A549 (cell line): ENCODE data around the gene NXN. TPM values are rescaled to one million over a fixed set of nuclear protein-coding genes. Genes with fewer than 3 reads are reported as not detected.

Experiments
- ATAC-seq, 2 experiments: fragments of 200-7000 bp in 1 of 2; fragments of >200 bp in 1 of 2; cut with Nextera tagmentation in 1 of 2; cut with Tn5 transposase in 1 of 2; 3 replicates each; pipeline versions ENCODE4 v1.8.0 to v1.9.1; 2018 to 2020; ENCODE audit warnings: mild to moderate bottlenecking in 1 of 2, moderate library complexity in 1 of 2
- CTCF ChIA-PET: fragments of 300-600 bp; sonication (Branson Sonifier 250); formaldehyde crosslinking; extraction: SDS; loops from one replicate; lab custom pipeline; 2021; ENCODE audit warnings: antibody characterized with exemption, inconsistent platforms; lab: Yijun Ruan, JAX
- POLR2A ChIA-PET: fragments of 350-600 bp; formaldehyde crosslinking; extraction: SDS; loops from one replicate; lab custom pipeline; 2021; ENCODE audit warnings: antibody characterized with exemption, inconsistent platforms; lab: Yijun Ruan, JAX
- DNase-seq, 2 experiments: peaks; one replicate each; pipeline versions ENCODE4 v3.0.0 to v3.0.0-alpha.2; 2011 to 2016; ENCODE audit warnings: low read depth in 1 of 2, low spot score in 1 of 2
- FAIRE-seq: peaks from 2 replicates; lab custom pipeline; 2011; peaks lifted over from hg19 to GRCh38; lab: Jason Lieb, UNC
- H3K27ac ChIP-seq, 2 experiments: fragments of >200 bp; sonication (Bioruptor Twin); formaldehyde crosslinking; 3 replicates each; pipeline ENCODE4 v1.5.1; 2016 to 2017
- H3K4me1 ChIP-seq: fragments of >200 bp; sonication (Bioruptor Twin); formaldehyde crosslinking; 3 replicates; pipeline ENCODE4 v1.6.1; 2016
- H3K4me2 ChIP-seq: fragments of >200 bp; sonication (Bioruptor Twin); formaldehyde crosslinking; 3 replicates; pipeline ENCODE4 v1.6.1; 2016
- H3K4me3 ChIP-seq: fragments of >200 bp; sonication (Bioruptor Twin); formaldehyde crosslinking; 3 replicates; pipeline ENCODE4 v1.5.1; 2016
- H3K9me3 ChIP-seq: fragments of >200 bp; sonication (Bioruptor Twin); formaldehyde crosslinking; 3 replicates; pipeline ENCODE4 v1.6.1; 2016
- CEBPB ChIP-seq, 2 experiments: fragments of >200 bp in 1 of 2; sonication (Bioruptor Twin) in 1 of 2; formaldehyde crosslinking in 1 of 2; IDR thresholded peaks; 2 replicates each; pipeline ENCODE4 v1.6.1; 2012 to 2016
- CHD2 ChIP-seq: fragments of 150-350 bp; IDR thresholded peaks from 2 replicates; pipeline ENCODE4 v1.6.1; 2014; ENCODE audit warnings: low read length; ENCODE audit not compliant: partially characterized antibody
- FOSL2 ChIP-seq, 2 experiments: fragments of 450-650 bp in 1 of 2; fragments of >200 bp in 1 of 2; sonication (Bioruptor Twin) in 1 of 2; formaldehyde crosslinking; IDR thresholded peaks; 2 replicates each; pipeline versions ENCODE4 v1.5.0 to v1.6.1; 2016 to 2020; ENCODE audit warnings: mild to moderate bottlenecking in 1 of 2, moderate library complexity in 1 of 2
- FOXS1 ChIP-seq: fragments of 250-450 bp; sonication (Bioruptor Pico); IDR thresholded peaks from 2 replicates; pipeline ENCODE4 v1.5.0; 2020; ENCODE audit warnings: mild to moderate bottlenecking, moderate library complexity
- GATA3 ChIP-seq: IDR thresholded peaks from 2 replicates; pipeline ENCODE4 v1.6.1; 2012; ENCODE audit warnings: borderline replicate concordance
- HMGXB4 ChIP-seq: fragments of 250-450 bp; sonication (Bioruptor Pico); IDR thresholded peaks from 2 replicates; pipeline ENCODE4 v1.5.0; 2021; ENCODE audit warnings: mild to moderate bottlenecking, moderate library complexity, borderline replicate concordance
- HOXA7 ChIP-seq: fragments of 250-450 bp; sonication (Bioruptor Pico); IDR thresholded peaks from 2 replicates; pipeline ENCODE4 v1.5.0; 2020; ENCODE audit warnings: mild to moderate bottlenecking, moderate library complexity
- KDM1A ChIP-seq: fragments of 200-600 bp; sonication (generic); IDR thresholded peaks from 2 replicates; pipeline ENCODE4 v1.6.1; 2016; ENCODE audit warnings: low read depth, mild to moderate bottlenecking
- KDM5A ChIP-seq: fragments of 200-600 bp; sonication (generic); IDR thresholded peaks from 2 replicates; pipeline ENCODE4 v1.6.1; 2016; ENCODE audit warnings: antibody characterized with exemption, mild to moderate bottlenecking
- MAZ ChIP-seq: fragments of 150-350 bp; IDR thresholded peaks from 2 replicates; pipeline ENCODE4 v1.6.1; 2014; ENCODE audit warnings: antibody characterized with exemption, low read depth, low read length, borderline replicate concordance
- MYC ChIP-seq: IDR thresholded peaks from 2 replicates; pipeline ENCODE4 v1.6.1; 2012; ENCODE audit warnings: mild to moderate bottlenecking, inconsistent platforms, low read length, improper control_type of control experiment, borderline replicate concordance
- NR3C1 ChIP-seq: fragments of >200 bp; sonication (Bioruptor Twin); formaldehyde crosslinking; IDR thresholded peaks from 3 replicates; pipeline ENCODE4 v1.6.1; 2017
- RCOR1 ChIP-seq: fragments of 150-350 bp; IDR thresholded peaks from 2 replicates; pipeline ENCODE4 v1.6.1; 2014; ENCODE audit warnings: antibody characterized with exemption, low read length, low read depth
- RNF2 ChIP-seq: fragments of 200-600 bp; sonication (generic); IDR thresholded peaks from 2 replicates; pipeline ENCODE4 v1.6.1; 2016; ENCODE audit warnings: low read depth, mild to moderate bottlenecking, antibody characterized with exemption, moderate library complexity, borderline replicate concordance
- ZFP36 ChIP-seq: fragments of 450-650 bp; IDR thresholded peaks from 2 replicates; pipeline ENCODE4 v1.6.1; 2014; ENCODE audit warnings: borderline replicate concordance; ENCODE audit not compliant: partially characterized antibody
- WGBS: methylation state at CpG from one replicate; pipeline ENCODE4 v1.1.6; 2017; ENCODE audit errors: missing lambda C conversion rate; 5-methylcytosine and 5-hydroxymethylcytosine counted together
- polyA plus RNA-seq, 4 experiments: library from polyadenylated mRNA; depleted of rRNA in 3 of 4; stranded (reverse); fragments of >200 nt; fragmentation: RNase III in 1 of 4; extraction: RNeasy Plus Mini Kit Qiagen cat#74134 plus additional on column Dnase treatment in 1 of 4; gene quantifications; 2 replicates in 3 of 4; 3 replicates in 1 of 4; pipeline ENCODE4 v1.2.3, GENCODE V29; 2011 to 2017
- TF ChIP-seq, protein P1 (sequence below): fragments of 200-600 bp; sonication (generic); IDR thresholded peaks from 2 replicates; pipeline ENCODE4 v1.6.1; 2016; ENCODE audit warnings: antibody characterized with exemption, mild to moderate bottlenecking, moderate library complexity
- TF ChIP-seq, protein P2 (sequence below): fragments of >200 bp; sonication (Bioruptor Twin); formaldehyde crosslinking; IDR thresholded peaks from 2 replicates; pipeline ENCODE4 v1.6.1; 2016
- TF ChIP-seq, protein P3 (sequence below): fragments of >200 bp; sonication (Bioruptor Twin); formaldehyde crosslinking; IDR thresholded peaks from 3 replicates; pipeline ENCODE4 v1.5.1; 2016
- TF ChIP-seq, protein P4 (sequence below): fragments of 450-650 bp; IDR thresholded peaks from 2 replicates; pipeline ENCODE4 v1.6.1; 2014; ENCODE audit warnings: antibody characterized with exemption

Gene NXN
- polyA plus RNA-seq, 2 of the 4 experiments (the other 2 are of a cell fraction): 24.6 to 31.1 TPM

DNA sequence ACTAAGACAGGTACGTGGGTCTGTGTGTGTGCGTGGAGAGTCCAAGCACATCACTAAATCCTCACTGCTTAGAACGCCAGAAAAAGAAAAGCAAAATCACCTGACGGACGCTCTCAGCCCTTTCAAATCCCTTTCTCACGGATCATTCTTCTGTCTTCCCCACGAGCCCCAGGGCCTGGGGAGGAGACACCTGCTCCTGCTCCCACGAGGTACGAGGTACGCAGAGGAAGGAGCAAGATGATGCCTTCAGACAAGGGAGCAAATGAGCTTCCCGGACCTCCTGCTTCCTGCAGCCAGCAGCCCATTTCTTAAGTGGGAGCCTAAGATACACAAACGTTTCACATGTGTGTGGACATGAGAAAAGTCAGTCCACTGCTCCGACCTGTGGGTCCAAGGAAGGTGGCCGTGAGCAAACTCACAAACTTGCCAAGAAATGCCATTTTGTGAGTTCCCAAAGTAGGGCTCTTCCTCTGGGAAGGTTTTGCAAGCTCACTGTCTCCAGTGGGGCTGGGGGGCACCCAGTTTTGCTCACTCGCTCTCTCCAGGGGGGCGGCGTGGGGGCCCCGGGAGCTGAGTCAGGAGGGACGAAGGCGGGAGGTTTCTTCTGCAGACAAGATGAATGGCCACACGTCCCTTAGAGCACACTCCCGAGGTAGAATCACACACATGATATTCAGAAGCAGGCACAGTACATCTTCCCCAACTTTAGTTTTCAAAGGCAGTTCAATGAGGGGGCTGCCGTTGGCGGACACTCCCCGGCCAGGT, 129.3 kb downstream of the NXN start:
- ATAC-seq: no peak
- ChIA-PET CTCF (interaction anchor here (0.6 to 2.8 kb wide), 8 partner anchors 9 to 150 kb away, joined by 3 to 7 read pairs (median 4); partner anchors contain the start of gene TIMM22), POLR2A (no interaction called here)
- TF ChIP-seq RNF2 (no peak), MAZ (no peak), NR3C1 (no peak)
- TF ChIP-seq, all 56 proteins: peak for 0
- Histone ChIP-seq H3K9me3 (no peaks in the 10 kb centered on the region), H3K27ac (no peak overlapping the region), H3K4me2 (no peak overlapping the region), H3K4me3 (no peak overlapping the region), H3K4me1 (no peaks in the 10 kb centered on the region)
- WGBS: 75% methylated on average over 25 of the region's 25 CpGs
- DNase-seq (no peak), FAIRE-seq (no peak)

DNA sequence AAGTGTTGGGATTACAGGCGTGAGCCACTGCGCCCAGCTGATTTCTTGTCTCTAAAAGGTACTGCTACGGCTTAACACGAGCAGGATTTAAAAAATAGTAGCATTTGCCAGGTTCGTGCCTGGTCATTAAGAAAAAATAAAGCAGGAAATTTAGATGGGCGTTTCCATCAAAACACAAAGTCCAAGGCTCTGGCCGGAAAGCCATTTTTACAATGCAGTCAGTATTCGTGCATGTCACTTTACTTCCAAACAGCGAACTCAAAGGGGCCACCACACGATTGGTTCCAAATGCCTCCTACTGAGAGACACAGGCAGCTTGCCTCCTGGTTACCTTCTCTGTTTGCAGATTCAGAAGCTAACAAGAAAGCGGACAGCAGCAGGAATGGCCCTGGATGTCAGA, 131.2 kb downstream of the NXN start:
- POLR2A ChIA-PET: no interaction called here
- Histone ChIP-seq H3K4me1 (no peaks in the 10 kb centered on the region), H3K4me2 (no peak overlapping the region), H3K4me3 (no peak overlapping the region), H3K9me3 (no peaks in the 10 kb centered on the region), H3K27ac (no peak overlapping the region)
- ATAC-seq (no peak), FAIRE-seq (no peak), DNase-seq (no peak)
- TF ChIP-seq ZFP36: no peak
- TF ChIP-seq RCOR1: no peak
- TF ChIP-seq, protein P1, sequence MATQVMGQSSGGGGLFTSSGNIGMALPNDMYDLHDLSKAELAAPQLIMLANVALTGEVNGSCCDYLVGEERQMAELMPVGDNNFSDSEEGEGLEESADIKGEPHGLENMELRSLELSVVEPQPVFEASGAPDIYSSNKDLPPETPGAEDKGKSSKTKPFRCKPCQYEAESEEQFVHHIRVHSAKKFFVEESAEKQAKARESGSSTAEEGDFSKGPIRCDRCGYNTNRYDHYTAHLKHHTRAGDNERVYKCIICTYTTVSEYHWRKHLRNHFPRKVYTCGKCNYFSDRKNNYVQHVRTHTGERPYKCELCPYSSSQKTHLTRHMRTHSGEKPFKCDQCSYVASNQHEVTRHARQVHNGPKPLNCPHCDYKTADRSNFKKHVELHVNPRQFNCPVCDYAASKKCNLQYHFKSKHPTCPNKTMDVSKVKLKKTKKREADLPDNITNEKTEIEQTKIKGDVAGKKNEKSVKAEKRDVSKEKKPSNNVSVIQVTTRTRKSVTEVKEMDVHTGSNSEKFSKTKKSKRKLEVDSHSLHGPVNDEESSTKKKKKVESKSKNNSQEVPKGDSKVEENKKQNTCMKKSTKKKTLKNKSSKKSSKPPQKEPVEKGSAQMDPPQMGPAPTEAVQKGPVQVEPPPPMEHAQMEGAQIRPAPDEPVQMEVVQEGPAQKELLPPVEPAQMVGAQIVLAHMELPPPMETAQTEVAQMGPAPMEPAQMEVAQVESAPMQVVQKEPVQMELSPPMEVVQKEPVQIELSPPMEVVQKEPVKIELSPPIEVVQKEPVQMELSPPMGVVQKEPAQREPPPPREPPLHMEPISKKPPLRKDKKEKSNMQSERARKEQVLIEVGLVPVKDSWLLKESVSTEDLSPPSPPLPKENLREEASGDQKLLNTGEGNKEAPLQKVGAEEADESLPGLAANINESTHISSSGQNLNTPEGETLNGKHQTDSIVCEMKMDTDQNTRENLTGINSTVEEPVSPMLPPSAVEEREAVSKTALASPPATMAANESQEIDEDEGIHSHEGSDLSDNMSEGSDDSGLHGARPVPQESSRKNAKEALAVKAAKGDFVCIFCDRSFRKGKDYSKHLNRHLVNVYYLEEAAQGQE: no peak
- no peak for TF ChIP-seq HMGXB4 (CRISPR knock-in tag)
- no peak for TF ChIP-seq NR3C1
- TF ChIP-seq HOXA7: no peak
- TF ChIP-seq, protein P2, sequence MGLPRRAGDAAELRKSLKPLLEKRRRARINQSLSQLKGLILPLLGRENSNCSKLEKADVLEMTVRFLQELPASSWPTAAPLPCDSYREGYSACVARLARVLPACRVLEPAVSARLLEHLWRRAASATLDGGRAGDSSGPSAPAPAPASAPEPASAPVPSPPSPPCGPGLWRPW: no peak
- no peak for TF ChIP-seq FOXS1 (CRISPR knock-in tag)
- 73% methylated on average over 11 of the region's 11 CpGs for WGBS
- CTCF ChIA-PET: interaction anchor here (1.4 to 1.8 kb wide), 2 partner anchors 31 to 132 kb away, joined by 5 to 7 read pairs; no protein-coding TSS in a partner anchor

- CTCF ChIA-PET: interaction anchor here (0.6 to 1.8 kb wide), 5 partner anchors 12 to 134 kb away, joined by 3 to 7 read pairs (median 3); no protein-coding TSS in a partner anchor
- POLR2A ChIA-PET: no interaction called here
- no peak overlapping the region for H3K4me3 ChIP-seq
- WGBS: 78% methylated on average over 32 of the region's 32 CpGs
- FAIRE-seq (no peak), DNase-seq (no peak), ATAC-seq (no peak)
- no peaks in the 10 kb centered on the region for H3K4me1 ChIP-seq
- no peak overlapping the region for H3K27ac ChIP-seq
- no peak overlapping the region for H3K4me2 ChIP-seq
- H3K9me3 ChIP-seq: no peaks in the 10 kb centered on the region
- TF ChIP-seq RCOR1 (no peak), CHD2 (no peak), FOSL2 (IDR thresholded peaks at IDR 0.05) (no peak), FOSL2 (CRISPR knock-in tag; IDR thresholded peaks at IDR 0.05) (no peak), MYC (no peak), KDM5A (no peak), MAZ (no peak), KDM1A (no peak), CEBPB (IDR thresholded peaks at IDR 0.05) (no peak), FOXS1 (CRISPR knock-in tag) (no peak), GATA3 (no peak)
- TF ChIP-seq, protein P3, sequence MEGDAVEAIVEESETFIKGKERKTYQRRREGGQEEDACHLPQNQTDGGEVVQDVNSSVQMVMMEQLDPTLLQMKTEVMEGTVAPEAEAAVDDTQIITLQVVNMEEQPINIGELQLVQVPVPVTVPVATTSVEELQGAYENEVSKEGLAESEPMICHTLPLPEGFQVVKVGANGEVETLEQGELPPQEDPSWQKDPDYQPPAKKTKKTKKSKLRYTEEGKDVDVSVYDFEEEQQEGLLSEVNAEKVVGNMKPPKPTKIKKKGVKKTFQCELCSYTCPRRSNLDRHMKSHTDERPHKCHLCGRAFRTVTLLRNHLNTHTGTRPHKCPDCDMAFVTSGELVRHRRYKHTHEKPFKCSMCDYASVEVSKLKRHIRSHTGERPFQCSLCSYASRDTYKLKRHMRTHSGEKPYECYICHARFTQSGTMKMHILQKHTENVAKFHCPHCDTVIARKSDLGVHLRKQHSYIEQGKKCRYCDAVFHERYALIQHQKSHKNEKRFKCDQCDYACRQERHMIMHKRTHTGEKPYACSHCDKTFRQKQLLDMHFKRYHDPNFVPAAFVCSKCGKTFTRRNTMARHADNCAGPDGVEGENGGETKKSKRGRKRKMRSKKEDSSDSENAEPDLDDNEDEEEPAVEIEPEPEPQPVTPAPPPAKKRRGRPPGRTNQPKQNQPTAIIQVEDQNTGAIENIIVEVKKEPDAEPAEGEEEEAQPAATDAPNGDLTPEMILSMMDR: no peak
- TF ChIP-seq, protein P4, sequence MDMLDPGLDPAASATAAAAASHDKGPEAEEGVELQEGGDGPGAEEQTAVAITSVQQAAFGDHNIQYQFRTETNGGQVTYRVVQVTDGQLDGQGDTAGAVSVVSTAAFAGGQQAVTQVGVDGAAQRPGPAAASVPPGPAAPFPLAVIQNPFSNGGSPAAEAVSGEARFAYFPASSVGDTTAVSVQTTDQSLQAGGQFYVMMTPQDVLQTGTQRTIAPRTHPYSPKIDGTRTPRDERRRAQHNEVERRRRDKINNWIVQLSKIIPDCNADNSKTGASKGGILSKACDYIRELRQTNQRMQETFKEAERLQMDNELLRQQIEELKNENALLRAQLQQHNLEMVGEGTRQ: no peak
These were observed 132.4 kb downstream of the NXN start for GRCh38 chr17:846901-847843.
